K562 (cell line): ENCODE results near the gene CCL8.

Source experiments
- ARID3B ChIP-seq: fragments of 250-450 bp; sonication (Bioruptor Pico); IDR thresholded peaks from 2 replicates; pipeline ENCODE4 v1.4.0; 2020; ENCODE audit warnings: borderline replicate concordance
- CTCF ChIP-seq, 3 experiments: IDR thresholded peaks in 2 of 3; conservative IDR thresholded peaks in 1 of 3; 2 replicates each; pipeline ENCODE4 v1.5.1; 2011 to 2012; ENCODE audit warnings: low read length in 3 of 3, mild to moderate bottlenecking in 3 of 3, control low read depth in 2 of 3, improper control_type of control experiment in 1 of 3, inconsistent platforms in 1 of 3, low read depth in 1 of 3, mixed read lengths in 1 of 3, moderate library complexity in 1 of 3; ENCODE audit not compliant: insufficient read depth in 2 of 3
- FOXK1 ChIP-seq: sonication (generic); formaldehyde crosslinking; IDR thresholded peaks from 2 replicates; pipeline ENCODE4 v1.8.0; 2022; ENCODE audit warnings: missing genetic modification reagents, mild to moderate bottlenecking, borderline replicate concordance
- KDM2B ChIP-seq: fragments of 250-450 bp; sonication (Bioruptor Pico); IDR thresholded peaks from 2 replicates; pipeline ENCODE4 v1.8.0; 2021; ENCODE audit warnings: mild to moderate bottlenecking, moderate library complexity
- MAFG ChIP-seq: fragments of 450-650 bp; conservative IDR thresholded peaks from 2 replicates; pipeline ENCODE4 v1.6.1; 2016; ENCODE audit warnings: missing genetic modification characterization, missing compliant biosample characterization
- POLR2A ChIP-seq: fragments of 450-650 bp; conservative IDR thresholded peaks from 2 replicates; pipeline ENCODE4 v1.6.1; 2016
- POLR2AphosphoS5 ChIP-seq: IDR thresholded peaks from 2 replicates; pipeline ENCODE4 v1.6.1; 2011; ENCODE audit warnings: mild to moderate bottlenecking, low read depth, low read length, moderate library complexity; ENCODE audit not compliant: control insufficient read depth, insufficient read depth
- POU5F1 ChIP-seq: fragments of 150-350 bp; IDR thresholded peaks from 2 replicates; pipeline ENCODE4 v1.6.1; 2014; ENCODE audit warnings: borderline replicate concordance, low read length, low read depth, mild to moderate bottlenecking; ENCODE audit not compliant: partially characterized antibody
- TRIM25 ChIP-seq: fragments of 450-650 bp; IDR thresholded peaks from 2 replicates; pipeline ENCODE4 v1.7.0; 2016; ENCODE audit warnings: borderline replicate concordance
- YY1 ChIP-seq, 3 experiments: IDR thresholded peaks; 2 replicates each; pipeline ENCODE4 v1.6.1; 2011; ENCODE audit warnings: low read length in 2 of 3, mild to moderate bottlenecking in 2 of 3, moderate library complexity in 2 of 3, borderline replicate concordance in 1 of 3, control low read depth in 1 of 3, low read depth in 1 of 3; ENCODE audit not compliant: insufficient read depth in 3 of 3, insufficient replicate concordance in 2 of 3, control insufficient read depth in 1 of 3, insufficient read length in 1 of 3; ENCODE audit errors: extremely low read depth in 1 of 3
- ZNF174 ChIP-seq: fragments of 250-450 bp; sonication (Bioruptor Pico); IDR thresholded peaks from 2 replicates; pipeline ENCODE4 v1.4.0; 2020; ENCODE audit warnings: mild to moderate bottlenecking
- ZNF175 ChIP-seq: fragments of 200-800 bp; sonication (Bioruptor generic); IDR thresholded peaks from 2 replicates; pipeline ENCODE4 v1.6.1; 2016; ENCODE audit warnings: low read depth, mild to moderate bottlenecking, missing genetic modification characterization, missing compliant biosample characterization

GRCh38 chr17:34269969-34270368 is 49.3 kb upstream of the CCL8 start, which contains the start of gene CCL7:
- TF ChIP-seq ARID3B (CRISPR knock-in tag) (no peak), FOXK1 (CRISPR knock-in tag) (no peak), ZNF175 (CRISPR knock-in tag) (no peak), CTCF (IDR thresholded peaks at IDR 0.05 in 2 of 3, conservative IDR thresholded peaks at IDR 0.05 in 1 of 3; ENCODE audit: insufficient read depth in 2 of 3, low read depth in 1 of 3, low read length in 3 of 3) (no peak), YY1 (IDR thresholded peaks at IDR 0.05; ENCODE audit: borderline replicate concordance in 1 of 3, control insufficient read depth in 1 of 3, extremely low read depth in 1 of 3, insufficient read depth in 3 of 3, insufficient read length in 1 of 3, insufficient replicate concordance in 2 of 3, low read depth in 1 of 3, low read length in 2 of 3) (no peak), KDM2B (no peak), MAFG (tag) (no peak), POLR2A (no peak), POLR2AphosphoS5 (no peak), ZNF174 (CRISPR knock-in tag) (no peak), POU5F1 (no peak), TRIM25 (no peak)
